MCF 10A (cell line): ENCODE measurements around the gene BLM. TPM values are rescaled to one million over a fixed set of nuclear protein-coding genes. Genes with fewer than 3 reads are reported as not detected.
A peak's percentile ranks its signal among the peaks of the same experiment; 100 is the strongest.
"Not testable (repeated sequence)": the region's sequence is repeated elsewhere in the genome, so short reads cannot be mapped to it uniquely, and the experiment has no call there.

Experiments
- Bru-seq: library from RNA; stranded (reverse); fragments of 400-500 nt; gene quantifications from one replicate; lab custom pipeline; 2021; lab: Mats Ljungman, UMichigan
- BruChase-seq, 2 experiments: library from RNA; stranded (reverse); fragments of 400-500 nt; gene quantifications; one replicate each; lab custom pipeline; 2021; lab: Mats Ljungman, UMichigan
- BruUV-seq: library from RNA; stranded (reverse); fragments of 400-500 nt; replicated peaks from 2 replicates; lab custom pipeline; 2021; lab: Mats Ljungman, UMichigan
- CTCF ChIA-PET: fragments of 300-600 bp; sonication (Branson Sonifier 250); formaldehyde crosslinking; extraction: SDS; loops from one replicate; lab custom pipeline; 2021; ENCODE audit warnings: antibody characterized with exemption, inconsistent platforms; lab: Yijun Ruan, JAX
- POLR2A ChIA-PET: fragments of 300-600, 350-650 bp; sonication (Branson Sonifier 250); formaldehyde crosslinking; extraction: SDS; loops from one replicate; lab custom pipeline; 2020; ENCODE audit warnings: antibody characterized with exemption, inconsistent platforms; lab: Yijun Ruan, JAX
- DNase-seq: peaks from one replicate; pipeline ENCODE4 v3.0.0-alpha.2; 2018; ENCODE audit not compliant: unreplicated experiment
- H3K27ac Mint-ChIP-seq: one replicate; pipeline ENCODE4 v1.8.0; 2022; ENCODE audit warnings: mild to moderate bottlenecking, low read depth, mixed read lengths; ENCODE audit not compliant: unreplicated experiment
- H3K27me3 Mint-ChIP-seq: one replicate; pipeline ENCODE4 v1.8.0; 2022; ENCODE audit warnings: mixed read lengths; ENCODE audit not compliant: insufficient read depth, unreplicated experiment
- H3K36me3 Mint-ChIP-seq: one replicate; pipeline ENCODE4 v1.8.0; 2022; ENCODE audit warnings: mild to moderate bottlenecking, moderate library complexity, mixed read lengths; ENCODE audit not compliant: insufficient read depth, unreplicated experiment
- H3K4me1 Mint-ChIP-seq: one replicate; pipeline ENCODE4 v1.8.0; 2022; ENCODE audit warnings: mixed read lengths; ENCODE audit not compliant: insufficient read depth, unreplicated experiment
- H3K4me3 Mint-ChIP-seq: one replicate; pipeline ENCODE4 v1.8.0; 2022; ENCODE audit warnings: mild to moderate bottlenecking, moderate library complexity, mixed read lengths; ENCODE audit not compliant: unreplicated experiment
- H3K9me3 Mint-ChIP-seq: one replicate; pipeline ENCODE4 v1.8.0; 2022; ENCODE audit warnings: mixed read lengths; ENCODE audit not compliant: unreplicated experiment
- CTCF ChIP-seq: fragments of 200-600 bp; IDR thresholded peaks from one replicate; pipeline ENCODE4 v1.8.0; 2022; ENCODE audit warnings: antibody characterized with exemption, mild to moderate bottlenecking; ENCODE audit not compliant: unreplicated experiment
- intact Hi-C: fragments of 100-400 bp; cut with micrococcal nuclease; formaldehyde crosslinking; loops from 2 replicates; pipeline ENCODE4 v1.14.1; 2022
- long read RNA-seq: library from polyadenylated mRNA; stranded (forward); transcript quantifications from one replicate; pipeline ENCODE4 v2.0.0, GENCODE V29; 2022
- total RNA-seq: library from RNA; stranded (reverse); gene quantifications from 2 replicates; pipeline ENCODE4 v1.2.3, GENCODE V29; 2022

Gene BLM
- 2.8 and 5.2 TPM in 2 replicates for total RNA-seq
- percentile 39 among the genes with signal in this experiment for Bru-seq, nascent RNA
- BruChase-seq, experiment 1, labeled RNA remaining after a 6-hour chase, result percentile 34 among the genes with signal in this experiment
- BruChase-seq, experiment 2, labeled RNA remaining after a 2-hour chase, result percentile 39 among the genes with signal in this experiment
- long read RNA-seq, full-length matches to known transcripts, result 8 of 12 reads
- long read RNA-seq, partial matches to known transcripts, result 1 of 12 reads
- long read RNA-seq, other reads (novel, unspliced or antisense), result 3 of 12 reads

DNA sequence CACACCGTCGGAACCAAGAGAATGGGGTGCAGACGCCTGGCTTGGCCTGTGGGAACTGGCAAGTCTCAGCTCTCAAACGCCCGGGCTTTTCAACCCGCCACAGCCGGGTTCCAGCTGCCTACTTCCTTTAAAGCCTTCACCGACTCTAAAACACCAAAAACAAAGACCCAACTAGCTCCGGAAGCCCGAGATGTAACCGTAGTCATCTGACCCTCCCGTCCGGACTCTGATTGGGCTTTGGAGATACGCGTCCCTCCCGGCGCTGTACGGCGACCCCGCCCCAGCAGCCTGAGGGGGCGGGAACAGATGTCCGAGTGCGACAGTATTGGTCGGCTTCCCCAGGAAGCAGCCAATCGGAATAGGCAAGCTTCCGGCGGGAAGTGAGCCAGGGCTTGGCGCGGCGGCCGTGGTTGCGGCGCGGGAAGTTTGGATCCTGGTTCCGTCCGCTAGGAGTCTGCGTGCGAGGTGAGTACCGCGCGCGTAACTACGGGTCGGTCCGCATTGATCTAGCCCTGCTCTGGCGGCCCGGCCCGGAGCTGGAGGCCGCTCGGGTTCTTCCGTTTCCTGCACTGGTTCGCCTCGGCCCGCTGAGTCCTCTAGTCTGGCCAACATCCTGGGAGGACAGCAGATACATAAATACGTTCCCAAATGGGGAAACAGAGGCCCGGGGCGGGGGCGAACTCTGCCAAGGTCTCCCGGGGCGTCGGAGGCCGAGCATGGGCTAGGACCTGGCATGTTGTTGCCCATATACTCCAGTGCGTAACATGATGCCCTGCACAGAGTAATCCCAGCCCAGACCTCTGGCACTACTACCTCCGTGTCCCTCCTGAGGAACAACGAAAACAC, at the start of gene BLM:
TSS of gene BLM (plus strand) at position 371 of the 846 bp plus-strand sequence. CDS start 30,047 bp downstream, outside the sequence.
- ChIA-PET CTCF (interaction anchor here (0.8 to 1.7 kb wide), 3 partner anchors 140 to 169 kb away, joined by 3 to 7 read pairs (median 7); no protein-coding TSS in a partner anchor), POLR2A (interaction anchor here (0.5 to 2.5 kb wide), 18 partner anchors 9 to 456 kb away, joined by 3 to 21 read pairs (median 5); partner anchors contain the start of genes FURIN and VPS33B)
- Mint-ChIP-seq H3K36me3 (peaks cover 7% of the 10 kb centered on the region), H3K27me3 (no peaks in the 10 kb centered on the region), H3K4me1 (peaks cover 13% of the 10 kb centered on the region), H3K9me3 (no peaks in the 10 kb centered on the region), H3K4me3 (peak within 1 kb of the TSS; percentile 95), H3K27ac (peak within 1 kb of the TSS; percentile 88)
- DNase-seq, result peak; percentile 97
- intact Hi-C loops, result loop anchor here (1.0 to 2.0 kb wide), 2 partner anchors 154 to 169 kb away; no protein-coding TSS in a partner anchor
- peak; percentile 22 for TF ChIP-seq CTCF
- no TSS peak for BruUV-seq

- intact Hi-C loops, H3K27me3 Mint-ChIP-seq, BruUV-seq, H3K36me3 Mint-ChIP-seq, H3K4me3 Mint-ChIP-seq, H3K9me3 Mint-ChIP-seq, DNase-seq: not testable (repeated sequence)
- ChIA-PET CTCF (interaction anchor here (0.7 to 1.0 kb wide), 3 partner anchors 11 to 20 kb away, joined by 3 read pairs; no protein-coding TSS in a partner anchor), POLR2A (interaction anchor here (0.6 to 5.0 kb wide), 5 partner anchors 12 to 1529 kb away, joined by 3 to 31 read pairs (median 3); no protein-coding TSS in a partner anchor)
- peaks cover 18% of the 10 kb centered on the region for H3K4me1 Mint-ChIP-seq
- H3K27ac Mint-ChIP-seq, result peak overlapping the region; percentile 86
Observed at GRCh38 chr15:90667755-90668345, 49.3 kb upstream of the BLM start.

DNA sequence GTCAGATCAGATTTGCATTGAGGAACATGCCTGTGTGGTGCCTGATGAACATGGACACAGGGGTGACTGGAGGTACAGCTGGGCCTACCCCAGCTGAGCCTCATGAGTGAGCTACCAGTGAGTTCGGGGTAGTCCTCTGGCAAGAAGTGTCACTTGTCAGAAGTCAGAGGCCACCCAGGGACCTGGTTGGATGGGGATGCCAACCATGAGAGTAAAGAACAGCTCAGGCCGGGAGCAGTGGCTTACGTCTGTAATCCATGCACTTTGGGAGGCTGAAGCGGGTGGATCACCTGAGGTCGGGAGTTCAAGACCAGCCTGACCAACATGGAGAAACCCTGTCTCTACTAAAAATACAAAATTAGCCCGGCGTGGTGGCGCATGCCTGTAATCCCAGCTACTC, 46.5 kb upstream of the BLM start:
- BruUV-seq, result not testable (repeated sequence)

DNA sequence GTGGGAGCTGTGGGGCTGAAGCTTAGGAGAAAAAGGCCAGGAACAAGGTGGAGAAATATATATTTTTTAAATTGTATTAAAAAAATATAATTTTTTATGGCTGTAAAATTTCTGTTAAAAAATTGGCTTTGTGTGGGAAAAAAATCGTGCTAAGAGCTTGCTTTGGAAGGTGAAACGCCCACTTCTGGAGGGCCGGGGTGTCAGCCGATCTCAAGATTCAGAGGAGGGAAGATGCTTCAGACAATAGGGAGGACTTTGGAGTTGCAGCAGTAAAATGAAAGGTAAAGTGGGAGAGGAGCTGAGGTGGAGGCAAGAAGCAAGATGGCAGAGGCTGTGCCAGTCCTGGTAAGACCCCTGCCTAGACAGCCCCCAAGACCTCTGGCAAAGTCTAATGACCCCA, 45.9 kb upstream of the BLM start:
- Mint-ChIP-seq H3K4me3 (no peak overlapping the region), H3K27ac (no peak overlapping the region), H3K4me1 (peaks cover 11% of the 10 kb centered on the region), H3K27me3 (no peaks in the 10 kb centered on the region), H3K9me3 (no peaks in the 10 kb centered on the region), H3K36me3 (no peaks in the 10 kb centered on the region)
- intact Hi-C loops, result no loop called here
- no peak for DNase-seq
- POLR2A ChIA-PET, result interaction anchor here (0.6 to 1.1 kb wide), 2 partner anchors 200 to 259 kb away, joined by 3 to 5 read pairs; no protein-coding TSS in a partner anchor
- TF ChIP-seq CTCF, result no peak
- no TSS peak for BruUV-seq
- CTCF ChIA-PET, result interaction anchor here (0.6 kb wide), 1 partner anchor 593 kb away, joined by 6 read pairs; no protein-coding TSS in a partner anchor

More for the DNA sequence above, 46.5 kb upstream of the BLM start:
- POLR2A ChIA-PET, result interaction anchor here (1.1 kb wide), 1 partner anchor 259 kb away, joined by 5 read pairs; no protein-coding TSS in a partner anchor
- H3K27me3 Mint-ChIP-seq, H3K36me3 Mint-ChIP-seq, H3K4me3 Mint-ChIP-seq, H3K9me3 Mint-ChIP-seq, intact Hi-C loops, H3K27ac Mint-ChIP-seq, DNase-seq: not testable (repeated sequence)
- CTCF ChIA-PET, result interaction anchor here (0.6 to 1.4 kb wide), 3 partner anchors 23 to 347 kb away, joined by 3 to 6 read pairs (median 5); no protein-coding TSS in a partner anchor
- H3K4me1 Mint-ChIP-seq, result peaks cover 11% of the 10 kb centered on the region

- CTCF ChIA-PET, BruUV-seq: not testable (repeated sequence)
Observed at GRCh38 chr15:90673357-90673756, 43.8 kb upstream of the BLM start.

More at GRCh38 chr15:90673357-90673756, 43.8 kb upstream of the BLM start:
- POLR2A ChIA-PET, H3K36me3 Mint-ChIP-seq, DNase-seq, H3K27me3 Mint-ChIP-seq, intact Hi-C loops, H3K9me3 Mint-ChIP-seq, H3K4me1 Mint-ChIP-seq, H3K27ac Mint-ChIP-seq, H3K4me3 Mint-ChIP-seq: not testable (repeated sequence)
